Occipital lobe (tissue), 2 donors: ENCODE results near the gene CX3CR1. TPM values are rescaled to one million over a fixed set of nuclear protein-coding genes. Genes with fewer than 3 reads are reported as not detected.
"Not testable (repeated sequence)": the region's sequence is repeated elsewhere in the genome, so short reads cannot be mapped to it uniquely, and the experiment has no call there.

Source experiments
- DNase-seq: peaks from one replicate; lab custom pipeline; 2025; lab: John Stamatoyannopoulos, UW
- total RNA-seq: library from RNA; depleted of rRNA; stranded (reverse); fragments of >200 nt; gene quantifications from one replicate; pipeline ENCODE4 v1.2.3, GENCODE V29; 2014

The CX3CR1 gene
- total RNA-seq = 11.4 TPM

- no peak for DNase-seq
These were observed at the start of gene CX3CR1 for GRCh38 chr3:39279745-39280517. Gene CX3CR1, minus strand, starts transcription at chr3:39280036. Its CDS starts 13,527 bp downstream, at chr3:39266509.

DNA sequence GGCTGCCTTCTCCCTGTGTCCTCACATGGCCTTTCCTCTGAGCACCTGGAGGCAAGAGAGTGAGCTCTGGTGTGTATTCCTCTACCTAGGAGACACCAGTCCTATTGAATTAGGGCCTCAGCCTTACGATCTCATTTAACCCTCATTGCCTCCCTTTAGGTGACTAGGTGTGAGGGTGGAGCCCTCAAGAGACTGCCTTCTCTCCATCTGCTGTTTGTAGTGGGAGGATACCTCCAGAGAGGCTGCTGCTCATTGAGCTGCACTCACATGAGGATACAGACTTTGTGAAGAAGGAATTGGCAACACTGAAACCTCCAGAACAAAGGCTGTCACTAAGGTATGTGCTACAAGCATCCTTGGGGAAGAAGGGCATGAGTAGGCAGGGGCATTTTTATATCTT, 49.7 kb upstream of the CX3CR1 start, which contains the start of gene CCR8:
TSS of gene CCR8 (plus strand) at position 217 of the 400 bp plus-strand sequence. CDS start 2,623 bp downstream, outside the sequence.
- no peak for DNase-seq

- DNase-seq = no peak
These were observed 48.0 kb upstream of the CX3CR1 start for GRCh38 chr3:39327746-39328349.

DNA sequence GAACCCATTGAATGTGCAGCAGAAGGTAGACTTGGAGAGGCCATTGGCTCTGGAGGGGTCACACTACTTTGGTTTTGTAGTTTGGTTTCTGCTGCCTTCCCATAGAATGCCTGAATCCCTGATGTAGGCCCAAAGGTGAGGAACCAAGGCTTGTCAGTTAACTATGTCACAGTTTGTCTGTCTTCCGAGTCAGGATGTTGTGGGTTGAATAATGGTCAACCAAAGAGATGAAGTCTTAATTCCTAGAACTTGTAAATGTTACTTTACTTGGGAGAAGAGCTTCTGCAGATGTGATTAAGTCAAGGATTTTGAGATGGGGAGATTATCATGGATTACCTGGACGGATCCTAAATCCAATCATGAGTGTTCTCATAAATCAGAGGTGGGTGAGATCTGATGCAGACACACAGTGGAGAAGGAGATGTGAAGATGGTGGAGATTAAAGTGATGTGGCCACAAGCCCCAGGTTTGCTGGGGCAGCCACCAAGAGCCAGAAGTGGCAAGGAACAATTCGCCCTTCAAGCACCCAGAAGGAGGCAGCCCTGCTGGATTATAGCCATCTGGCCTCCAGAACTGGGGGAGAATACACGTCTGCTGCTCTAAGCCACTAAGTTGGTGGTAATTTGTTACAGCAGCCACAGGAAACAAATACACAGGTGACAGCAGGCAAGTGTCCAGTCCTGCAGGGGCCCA, 47.4 kb upstream of the CX3CR1 start:
- DNase-seq = no peak

DNA sequence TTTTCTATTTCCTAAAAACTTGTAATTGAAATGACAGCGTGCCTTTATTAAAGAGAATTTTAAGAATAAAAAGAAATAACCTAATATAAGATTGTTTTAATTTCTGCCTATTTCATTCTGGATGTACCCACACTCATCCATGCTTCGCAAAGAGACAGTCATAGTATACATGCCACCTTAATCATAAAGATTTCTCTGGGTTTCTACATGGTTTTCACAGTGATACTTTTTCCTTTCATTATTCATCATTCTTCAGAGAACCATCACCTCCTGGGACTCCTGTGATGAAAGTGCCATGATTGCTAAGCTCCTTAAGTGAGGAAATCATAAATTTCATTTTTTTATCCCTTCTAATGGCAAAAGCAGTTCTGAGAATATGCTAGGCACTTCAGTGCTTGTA, 45.4 kb upstream of the CX3CR1 start:
- DNase-seq = no peak

GRCh38 chr3:39323494-39323893, 43.7 kb upstream of the CX3CR1 start:
- DNase-seq = no peak

- no peak for DNase-seq
These were observed 43.1 kb upstream of the CX3CR1 start for GRCh38 chr3:39322936-39323335.

GRCh38 chr3:39322209-39322715, 42.4 kb upstream of the CX3CR1 start:
- not testable (repeated sequence) for DNase-seq

GRCh38 chr3:39321574-39321983, 41.7 kb upstream of the CX3CR1 start:
- DNase-seq = not testable (repeated sequence)

DNA sequence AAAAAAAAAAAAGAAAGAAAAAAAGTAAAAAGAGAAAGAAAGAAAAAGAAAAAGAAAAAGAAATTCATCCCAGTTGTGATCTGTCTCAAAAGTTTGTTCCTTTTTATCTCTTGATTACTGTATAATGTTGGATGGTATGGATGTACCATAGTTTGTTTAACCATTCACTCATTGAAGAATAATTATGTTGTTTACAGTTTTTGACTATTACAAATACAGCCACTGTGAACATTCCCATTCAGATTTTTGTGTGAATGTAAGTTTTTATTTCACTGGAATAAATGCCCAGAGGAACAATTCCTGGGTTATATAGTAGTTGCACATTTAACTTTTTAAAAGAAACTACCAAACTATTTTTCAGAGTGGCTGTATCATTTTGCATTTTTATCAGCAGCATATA, 39.4 kb upstream of the CX3CR1 start:
- DNase-seq = no peak

DNA sequence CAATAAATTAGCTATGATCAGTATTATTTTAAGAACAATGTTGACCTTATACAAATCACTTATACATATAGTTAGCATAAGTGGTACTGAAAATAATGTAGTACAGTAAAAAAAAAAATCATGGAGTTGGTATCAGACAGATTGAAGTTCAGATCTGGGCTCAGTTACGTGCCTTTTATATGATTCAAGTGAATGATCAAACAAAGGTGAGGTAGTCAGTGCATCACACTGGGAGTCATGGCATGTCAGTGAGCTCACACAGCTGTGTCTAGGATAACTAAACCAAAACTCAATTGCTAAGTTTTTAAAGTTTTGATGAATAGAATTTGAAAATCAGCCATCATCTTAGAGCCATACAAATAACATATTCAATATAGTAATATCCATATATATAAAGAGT, 38.5 kb upstream of the CX3CR1 start:
- no peak for DNase-seq

- no peak for DNase-seq
These were observed 37.8 kb upstream of the CX3CR1 start for GRCh38 chr3:39317571-39318169.

- DNase-seq = no peak
These were observed 35.6 kb upstream of the CX3CR1 start for GRCh38 chr3:39315420-39315819.

- no peak for DNase-seq
These were observed 33.5 kb upstream of the CX3CR1 start for GRCh38 chr3:39313289-39313688.

GRCh38 chr3:39302178-39302577, 22.3 kb upstream of the CX3CR1 start:
- no peak for DNase-seq

- DNase-seq = no peak
These were observed 19.4 kb upstream of the CX3CR1 start for GRCh38 chr3:39299279-39299678.

DNA sequence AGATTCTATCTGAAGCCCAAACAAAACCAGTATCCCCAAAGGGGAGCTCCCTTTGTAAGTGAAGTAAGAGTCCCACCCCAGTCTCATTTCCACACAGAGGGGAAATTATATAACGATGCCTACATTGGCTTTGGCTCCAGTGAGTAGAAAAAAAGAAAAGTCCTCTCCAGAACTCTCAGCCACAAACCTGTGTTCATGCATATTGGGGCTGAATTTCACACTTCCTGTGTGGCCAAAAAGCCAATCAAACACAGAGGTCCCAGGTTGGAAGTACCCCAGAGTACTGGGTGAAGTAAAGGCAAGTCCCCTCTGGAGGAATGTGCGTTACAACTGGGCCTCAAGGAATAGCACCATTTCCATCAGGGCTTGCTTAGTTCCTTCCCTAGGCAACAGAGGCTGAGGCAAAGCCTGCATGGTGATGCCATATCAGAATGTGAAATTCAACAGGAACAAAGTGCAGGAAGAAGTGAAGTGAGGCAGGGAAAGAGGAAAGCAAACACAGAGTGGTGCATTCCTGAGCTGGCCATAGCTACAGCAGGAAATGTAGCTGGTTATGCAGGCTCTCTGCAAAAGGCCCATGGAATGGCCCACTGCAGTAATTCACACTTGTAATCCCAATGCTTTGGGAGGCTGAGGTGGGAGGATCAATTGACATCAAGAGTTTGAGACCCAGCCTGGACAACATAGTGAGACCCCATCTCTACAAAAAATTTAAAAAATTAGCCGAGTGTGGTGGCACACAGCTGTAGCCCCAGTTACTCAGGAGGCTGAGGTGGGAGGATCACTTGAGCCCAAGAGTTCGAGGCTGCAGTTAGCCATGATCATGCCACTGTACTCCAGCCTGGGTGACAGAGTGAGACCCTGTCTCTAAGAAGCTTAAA, 16.6 kb upstream of the CX3CR1 start:
- no peak for DNase-seq

DNA sequence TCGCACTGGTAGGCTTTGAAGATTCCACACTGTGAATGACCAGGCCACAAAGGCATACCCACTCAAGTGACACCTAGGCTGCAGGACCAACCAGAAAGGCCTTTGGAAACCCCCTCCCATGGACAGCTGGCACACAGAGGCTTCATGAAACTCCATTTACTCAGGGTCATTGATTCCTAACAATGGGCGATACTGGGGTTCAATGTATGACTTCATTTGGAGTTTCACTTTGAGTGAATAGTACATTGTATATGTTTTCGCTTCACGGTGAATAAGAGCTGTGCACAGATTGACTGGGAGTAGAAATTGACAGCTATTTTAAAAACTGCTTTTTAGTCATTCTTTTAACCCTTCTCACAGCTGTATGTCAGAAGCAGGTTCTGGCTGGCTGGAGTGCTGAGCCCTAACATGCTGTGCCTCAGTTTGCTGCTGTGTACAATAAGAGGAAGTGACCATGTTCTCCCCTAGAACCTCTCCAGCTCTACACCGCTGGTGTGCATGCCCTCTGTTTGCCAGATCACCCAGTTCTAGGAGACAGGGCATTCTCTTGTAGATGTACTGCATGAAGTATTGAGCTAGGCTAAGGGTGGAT, 15.4 kb upstream of the CX3CR1 start:
- DNase-seq = no peak

DNA sequence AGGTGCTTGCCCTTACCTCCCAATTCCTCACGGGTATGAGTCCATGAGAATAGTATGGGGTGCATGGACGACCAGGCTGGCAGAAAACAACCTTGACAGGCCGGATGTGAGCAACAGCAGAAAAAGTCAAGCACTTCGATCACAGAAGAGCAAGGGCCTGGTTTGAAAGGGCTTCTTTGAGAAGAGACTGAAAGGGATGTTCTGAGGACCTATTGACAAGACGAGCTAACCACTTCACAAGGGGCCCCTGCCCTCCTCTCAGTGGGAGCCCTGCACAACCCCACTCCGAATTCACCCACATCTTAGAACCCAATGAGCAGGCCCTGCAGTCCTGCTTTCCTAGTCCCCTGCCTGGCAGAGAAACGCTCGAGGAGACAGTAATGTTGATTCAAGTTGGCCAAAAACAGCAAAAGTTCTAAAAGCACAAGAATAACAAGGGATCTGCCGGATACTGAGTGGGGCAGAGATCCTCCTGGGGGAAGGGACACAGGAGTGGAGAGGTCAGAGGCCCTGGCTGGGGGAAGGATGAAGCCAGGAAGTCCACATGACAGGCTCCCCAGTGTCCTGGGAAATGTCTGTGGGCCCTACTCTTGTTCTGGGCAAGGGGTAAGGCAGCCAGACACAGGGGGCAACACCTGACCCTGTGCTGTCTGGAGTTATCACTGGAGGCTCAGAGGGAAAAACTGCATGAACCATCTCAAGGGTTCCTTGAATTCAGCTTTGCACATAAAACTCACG, 14.8 kb upstream of the CX3CR1 start:
- DNase-seq = no peak

- DNase-seq = no peak
These were observed 13.1 kb upstream of the CX3CR1 start for GRCh38 chr3:39292961-39293360.
